HG03378 (cell line): ENCODE data around the gene PLPP7.

Source experiments
- ATAC-seq: cut with Tn5 transposase; IDR thresholded peaks from one replicate; pipeline ENCODE4 v1.9.1; 2021; ENCODE audit warnings: mild to moderate bottlenecking, moderate library complexity; ENCODE audit not compliant: unreplicated experiment

Gene PLPP7

DNA sequence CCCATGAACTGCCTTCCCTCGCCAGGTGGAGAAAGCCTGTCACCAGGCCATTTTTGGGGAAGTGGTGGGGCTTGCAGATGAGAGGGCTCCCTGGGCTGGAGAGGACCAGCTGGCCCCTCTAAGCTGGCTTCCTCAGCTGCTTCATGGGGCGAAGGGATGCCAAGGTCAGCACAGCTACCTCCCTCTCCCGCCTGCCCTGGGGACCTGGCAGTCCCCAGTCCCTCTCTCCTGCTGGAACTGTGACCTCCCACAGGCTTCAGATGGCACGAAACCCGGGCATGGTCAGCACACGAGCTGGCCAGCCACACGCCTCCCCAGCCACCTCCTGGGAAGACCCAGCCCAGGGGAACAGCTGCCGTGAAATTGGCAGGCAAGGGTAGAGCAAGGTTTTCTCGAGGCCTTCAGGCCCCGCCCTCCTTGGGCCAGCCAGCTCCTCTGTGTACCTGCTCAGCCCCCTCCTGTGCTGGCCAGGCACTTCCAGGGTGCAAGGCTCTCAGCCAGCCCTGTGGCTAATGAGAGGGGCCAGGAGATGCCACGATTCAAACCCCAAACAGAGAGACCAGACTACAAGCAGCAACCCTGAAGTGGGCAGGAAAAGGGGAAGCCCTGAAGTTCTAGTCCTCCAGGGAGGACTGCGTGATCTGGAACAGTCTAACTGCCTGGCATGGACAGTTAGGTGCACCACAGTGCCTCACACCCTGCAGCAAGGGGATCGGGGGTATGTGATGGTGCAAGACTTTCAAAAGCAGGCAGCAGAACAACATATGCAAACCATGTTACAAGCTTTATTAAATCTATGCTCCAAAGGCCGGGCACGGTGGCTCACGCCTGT, 12.9 kb downstream of the PLPP7 start:
- no peak for ATAC-seq

DNA sequence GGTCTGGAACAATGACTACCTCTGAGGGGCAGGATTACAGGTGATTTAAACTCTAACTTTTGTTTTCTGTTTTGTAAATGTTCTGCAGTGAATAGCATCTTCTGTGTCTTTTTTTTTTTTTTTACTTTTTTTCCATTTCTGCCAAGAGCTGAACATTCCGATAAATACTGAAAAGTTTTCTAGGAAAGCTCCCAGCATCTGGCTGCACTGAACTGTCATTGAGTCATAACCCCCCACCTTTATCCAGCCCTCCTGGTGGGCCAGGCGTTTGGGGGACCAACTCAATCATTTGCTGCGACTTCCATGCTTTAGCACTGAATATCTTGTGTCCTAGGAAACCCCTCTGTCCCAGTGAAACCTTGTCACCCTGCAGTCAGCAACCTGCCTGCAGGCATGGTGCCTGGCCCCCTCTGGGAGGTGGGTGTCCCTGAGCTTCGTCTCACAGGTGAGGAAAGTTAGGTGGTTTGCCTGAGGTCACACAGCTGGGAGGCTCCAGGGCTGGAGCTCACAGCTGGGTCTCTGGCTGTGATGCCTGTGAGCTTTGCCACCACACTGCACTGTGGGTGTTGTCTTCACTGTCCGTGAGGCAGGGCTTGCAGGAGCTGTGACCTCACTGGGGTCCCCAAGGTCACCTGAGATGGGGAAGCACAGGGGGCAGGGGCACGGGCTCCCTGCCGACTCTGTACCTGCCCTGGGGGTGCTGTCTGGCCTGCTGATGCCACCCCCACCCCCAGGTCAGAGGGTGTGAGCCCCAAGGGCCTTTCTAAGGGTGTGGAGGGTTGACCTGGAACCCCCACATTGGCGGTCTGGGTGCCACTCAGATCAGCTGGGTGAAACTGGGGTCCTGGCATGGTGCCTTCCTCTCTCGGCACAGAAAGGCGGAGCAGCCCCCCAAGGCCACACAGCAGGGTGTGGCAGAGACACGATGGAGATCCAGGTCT, 14.1 kb downstream of the PLPP7 start:
- no peak for ATAC-seq

DNA sequence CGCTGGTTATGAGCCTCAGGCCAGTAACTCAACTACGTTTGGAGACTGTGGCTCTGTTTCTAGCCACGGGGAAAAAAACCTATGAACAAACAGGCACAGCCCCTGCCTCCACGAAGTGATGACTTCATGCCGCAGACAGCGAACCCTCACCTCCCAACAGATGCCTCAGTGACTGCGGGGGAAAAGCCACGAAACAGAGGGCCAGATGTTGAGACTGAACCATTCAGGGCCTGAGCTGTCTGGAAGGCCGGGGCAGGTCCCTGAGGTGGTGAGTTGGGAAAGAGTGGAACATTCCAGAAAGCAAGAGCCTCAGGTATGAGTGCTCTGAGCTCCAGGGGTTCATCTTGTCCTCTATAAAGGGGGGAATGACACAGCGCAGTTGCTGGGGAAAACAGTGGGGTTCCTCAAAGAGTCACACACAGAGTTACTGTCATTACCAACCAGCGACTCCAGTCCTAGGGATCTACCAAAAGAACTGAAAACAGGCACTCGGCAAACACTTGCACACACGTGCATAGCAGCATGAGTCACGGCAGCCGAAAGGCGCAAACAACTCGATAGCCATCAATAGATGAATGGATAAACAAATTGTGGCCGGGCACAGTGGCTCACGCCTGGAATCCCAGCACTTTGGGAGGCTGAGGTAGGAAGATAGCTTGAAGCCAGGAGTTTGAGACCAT, 15.3 kb downstream of the PLPP7 start:
- no peak for ATAC-seq

DNA sequence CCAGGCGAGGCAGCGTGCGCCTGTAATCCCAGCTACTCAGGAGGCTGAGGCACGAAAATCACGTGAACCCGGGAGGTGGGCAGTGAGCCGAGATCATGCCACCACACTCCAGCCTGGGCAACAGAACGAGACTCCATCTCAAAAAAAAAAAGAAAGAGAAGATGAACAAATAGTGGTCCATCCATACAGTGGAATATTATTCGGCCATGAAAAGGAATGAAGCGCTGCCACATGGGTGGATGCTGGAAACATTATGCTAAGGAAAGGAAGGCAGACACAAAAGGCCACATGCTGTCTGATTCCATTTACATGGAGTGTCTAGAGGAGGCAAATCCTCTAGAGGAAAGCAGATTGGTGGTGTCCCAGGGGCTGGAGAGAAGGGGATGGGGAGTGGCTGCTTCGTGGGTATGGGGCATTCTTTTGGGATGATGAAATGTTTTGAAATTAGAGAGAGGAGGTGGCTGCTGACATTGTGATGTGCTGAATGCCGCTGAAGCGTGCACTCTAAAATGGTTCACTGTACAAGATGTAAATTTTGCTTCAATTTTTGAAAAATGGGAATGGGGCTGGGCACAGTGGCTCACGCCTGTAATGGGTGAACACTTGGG, 17.0 kb downstream of the PLPP7 start:
- ATAC-seq: no peak

DNA sequence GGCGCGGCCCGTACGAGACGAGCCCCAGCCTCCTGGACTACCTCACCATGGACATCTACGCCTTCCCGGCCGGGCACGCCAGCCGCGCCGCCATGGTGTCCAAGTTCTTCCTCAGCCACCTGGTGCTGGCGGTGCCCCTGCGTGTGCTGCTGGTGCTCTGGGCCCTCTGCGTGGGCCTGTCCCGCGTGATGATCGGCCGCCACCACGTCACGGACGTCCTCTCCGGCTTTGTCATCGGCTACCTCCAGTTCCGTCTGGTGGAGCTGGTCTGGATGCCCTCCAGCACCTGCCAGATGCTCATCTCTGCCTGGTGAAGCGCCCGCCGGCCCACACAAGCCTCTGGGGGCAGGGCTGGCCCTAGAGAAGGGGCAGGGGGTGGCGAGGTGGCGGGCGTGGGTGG, 18.5 kb downstream of the PLPP7 start:
- no peak for ATAC-seq

DNA sequence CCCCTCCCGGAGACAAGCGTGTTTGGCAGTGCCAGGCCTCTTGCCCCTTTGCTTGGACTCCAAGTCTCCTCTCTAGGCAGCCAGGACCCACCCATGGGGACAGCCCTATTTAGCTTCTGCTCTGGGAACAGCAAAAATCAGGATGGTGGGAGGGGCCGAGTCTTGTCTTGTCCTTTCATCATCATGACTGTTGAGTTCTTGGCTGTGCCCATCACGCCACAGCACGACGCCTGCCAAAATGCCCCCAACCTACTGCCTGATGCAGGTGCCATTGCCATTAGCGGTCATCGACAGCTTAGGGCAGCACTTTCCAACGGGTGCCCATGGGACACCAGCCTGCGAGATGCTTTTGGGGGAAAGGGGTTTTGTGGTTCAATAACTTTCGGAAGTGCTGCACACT, 18.9 kb downstream of the PLPP7 start:
- no peak for ATAC-seq

DNA sequence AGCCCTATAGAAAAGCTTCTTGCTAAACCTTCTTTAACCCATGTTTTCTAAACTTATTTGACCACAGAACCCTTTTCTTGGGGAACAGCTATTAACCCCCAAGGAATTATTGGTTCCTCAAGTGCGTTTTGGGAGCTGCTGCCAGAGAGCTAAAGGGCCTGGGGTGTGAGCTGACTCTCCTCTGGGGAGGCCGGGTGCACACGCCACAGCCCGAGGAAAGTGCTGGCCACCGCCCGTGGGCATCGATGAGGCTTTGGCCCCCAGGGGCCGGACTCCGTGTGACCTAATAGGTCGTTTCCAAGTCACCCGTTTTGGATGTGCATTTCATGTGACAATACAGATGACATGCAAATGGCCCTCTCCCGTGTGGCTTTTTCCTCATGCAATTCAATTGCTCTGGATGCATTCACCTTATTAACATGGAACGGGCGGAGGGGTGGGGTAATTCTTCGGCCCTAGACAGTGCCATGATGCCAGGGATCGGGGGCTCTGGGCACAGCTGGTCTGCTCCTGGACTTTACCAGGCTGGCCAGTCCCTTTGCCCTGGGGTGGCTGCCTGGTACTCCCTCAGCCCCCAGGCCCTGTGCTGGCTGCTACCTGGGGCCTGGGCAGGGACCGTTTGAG, 19.5 kb downstream of the PLPP7 start:
- no peak for ATAC-seq

DNA sequence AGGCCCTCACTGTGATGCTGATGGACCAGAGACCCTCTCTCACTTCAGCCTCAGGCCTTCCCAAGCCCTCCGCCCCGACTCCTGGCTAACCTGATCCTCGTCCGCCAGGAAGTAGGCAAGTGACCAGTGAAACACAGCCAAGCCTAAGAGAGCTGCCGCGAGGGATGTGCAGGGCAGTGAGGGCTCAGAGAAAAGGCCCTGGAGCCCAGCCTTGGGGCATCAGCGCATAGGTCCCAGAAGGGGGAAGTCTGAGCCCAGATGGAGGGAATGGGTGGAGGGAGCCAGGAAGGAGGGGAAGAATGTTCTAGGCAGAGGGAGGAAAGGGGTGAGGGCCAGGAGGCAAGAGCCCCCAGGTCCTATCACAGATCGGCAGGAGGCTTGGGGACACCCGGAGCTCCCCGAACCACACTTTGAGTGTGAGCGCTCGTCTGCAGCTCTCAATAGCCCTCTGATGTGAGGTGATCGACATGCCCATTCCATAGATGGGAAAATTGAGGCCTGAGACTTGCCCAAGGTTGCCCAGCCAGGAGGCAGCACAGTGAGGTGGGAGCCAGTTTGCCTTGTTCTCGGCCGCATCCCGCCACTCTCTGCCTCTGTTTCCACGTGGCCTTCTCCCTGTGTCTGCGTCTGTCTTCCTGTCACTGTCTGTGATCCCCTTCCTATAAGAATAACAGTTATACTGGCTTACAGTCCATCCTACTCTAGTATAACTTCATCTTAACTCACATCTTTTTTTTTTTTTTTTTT, 20.2 kb downstream of the PLPP7 start:
- ATAC-seq: no peak

DNA sequence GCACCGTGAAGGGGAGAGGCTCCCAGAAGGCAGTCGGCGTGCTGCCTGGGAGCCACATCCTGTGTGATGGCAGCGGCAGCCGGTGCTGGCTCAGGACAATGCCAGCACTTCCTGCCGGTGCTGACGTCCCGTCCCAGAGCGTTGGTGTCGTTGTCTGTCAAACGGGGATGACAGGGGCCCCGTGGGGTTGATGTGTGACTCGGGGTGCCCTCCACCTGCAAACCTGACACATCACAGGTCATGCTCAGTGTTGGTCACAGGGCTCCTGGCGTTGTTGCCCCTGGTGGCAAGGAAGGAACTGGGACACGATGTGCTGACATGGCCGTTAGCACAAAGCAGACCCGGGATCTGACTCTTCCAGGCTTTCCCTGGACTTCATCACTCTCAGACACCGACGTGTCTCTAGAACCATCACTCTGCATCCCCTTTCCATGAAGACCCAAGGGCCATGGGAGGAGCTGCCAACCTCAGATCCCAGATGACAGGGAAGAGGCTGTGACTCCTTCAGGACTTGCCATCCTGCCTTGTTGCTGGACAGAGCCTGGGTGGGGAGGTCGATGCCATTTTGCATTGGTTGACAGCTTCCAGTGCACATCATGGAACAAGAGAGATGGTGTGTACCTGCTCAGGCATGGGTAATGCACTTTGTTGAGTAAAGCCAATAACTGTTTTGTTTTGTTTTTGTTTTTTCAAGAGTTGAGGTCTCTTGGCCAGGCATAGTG, 21.5 kb downstream of the PLPP7 start:
- ATAC-seq: no peak

DNA sequence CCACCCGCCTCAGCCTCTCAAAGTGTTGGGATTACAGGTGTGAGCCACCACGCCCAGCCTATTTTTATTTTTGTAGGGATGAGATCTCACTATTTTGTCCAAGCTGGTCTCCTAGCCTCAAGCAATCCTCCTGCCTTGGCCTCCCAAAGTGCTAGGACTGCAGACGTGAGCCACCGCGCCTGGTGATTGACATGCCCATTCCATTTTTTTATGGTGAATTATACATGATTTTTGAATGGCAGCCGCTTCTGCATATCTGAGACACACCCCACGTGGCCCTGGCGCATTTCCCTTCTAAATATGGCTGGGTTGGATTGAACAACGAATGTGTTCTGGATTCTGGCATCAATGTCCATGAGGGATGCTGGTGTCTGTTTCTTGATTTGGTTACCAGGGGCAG, 22.7 kb downstream of the PLPP7 start:
- no peak for ATAC-seq

DNA sequence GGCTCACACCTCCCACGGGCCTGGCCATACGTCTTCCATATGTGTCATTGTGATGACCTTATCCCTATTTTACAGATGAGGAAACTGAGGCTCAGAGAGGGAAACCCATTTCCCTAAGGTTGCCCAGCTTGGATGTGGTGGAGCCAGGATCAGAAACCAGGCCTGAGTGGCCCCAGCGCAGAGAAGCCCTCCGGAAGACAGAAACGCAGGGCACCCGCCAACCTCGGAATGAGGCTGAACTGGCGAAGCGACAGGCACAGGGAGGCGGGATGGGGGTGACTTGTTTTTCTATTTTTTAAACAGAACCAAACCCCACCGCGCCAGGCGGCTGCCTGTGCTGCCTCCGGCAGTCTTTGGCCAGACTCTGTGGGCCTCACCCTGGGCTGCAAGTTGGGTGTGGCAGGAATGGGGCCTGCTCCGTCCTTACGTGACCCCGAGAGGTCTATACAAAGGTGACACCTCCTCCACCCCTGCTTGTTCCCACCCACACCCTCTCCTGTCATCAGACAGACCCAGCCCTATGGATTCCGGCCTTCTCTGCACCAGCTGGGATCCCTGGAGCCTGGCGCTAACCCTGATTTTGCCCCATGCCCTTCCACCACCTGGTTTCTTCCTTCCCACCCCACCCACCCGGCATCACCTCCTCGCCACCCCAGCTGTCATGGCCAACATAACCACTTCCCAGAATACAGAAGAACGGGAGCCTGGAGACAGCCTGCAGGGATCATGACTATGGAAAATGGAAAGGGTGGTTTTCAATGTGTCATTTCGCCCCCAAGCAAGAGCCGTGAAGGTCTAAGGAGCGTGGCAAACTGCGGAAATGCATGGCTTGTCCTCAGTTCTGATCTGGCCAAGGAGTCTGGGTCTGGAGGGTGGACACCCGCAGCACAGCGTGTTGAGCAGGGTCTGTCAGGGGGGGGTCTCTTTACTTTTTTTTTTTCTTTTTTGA, 23.6 kb downstream of the PLPP7 start:
- no peak for ATAC-seq

DNA sequence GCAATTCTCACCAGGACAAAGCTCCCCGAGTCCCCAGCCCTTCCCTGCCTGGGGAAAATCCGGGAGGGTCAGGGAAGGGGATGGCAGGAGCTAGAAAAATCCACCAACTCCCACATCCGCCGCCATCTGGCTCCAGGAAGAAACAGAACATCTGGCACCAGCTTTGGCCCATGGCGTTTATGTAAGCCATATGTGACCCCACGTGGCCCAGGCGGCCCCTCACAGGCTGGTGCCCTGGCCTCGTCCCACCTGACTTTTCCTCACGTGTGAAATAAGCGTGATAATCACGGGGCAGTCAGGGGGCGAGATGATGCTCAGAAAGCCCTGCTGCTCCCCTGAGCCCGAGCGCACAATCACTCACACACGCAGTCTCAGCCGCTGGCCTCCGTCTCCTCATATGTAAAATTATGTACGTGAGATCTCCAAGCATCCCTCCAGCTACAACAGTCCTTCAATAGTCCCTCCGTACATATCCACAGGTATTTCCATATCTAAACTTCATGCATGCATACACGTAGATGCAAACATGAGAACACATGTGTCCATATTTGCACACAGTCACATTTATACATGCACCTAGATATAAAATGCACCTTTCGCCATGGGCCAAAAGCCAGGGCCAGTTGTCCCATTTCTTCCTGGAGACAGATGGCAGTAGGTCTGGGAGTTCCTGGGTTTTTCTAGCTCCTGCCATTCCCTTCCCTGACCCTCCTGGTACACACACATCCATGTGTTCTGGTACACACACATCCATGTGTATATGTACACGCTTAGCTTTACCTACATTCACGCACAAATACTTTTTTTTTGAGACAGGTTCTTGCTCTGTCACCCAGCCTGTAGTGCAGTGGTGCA, 28.9 kb downstream of the PLPP7 start:
- no peak for ATAC-seq

DNA sequence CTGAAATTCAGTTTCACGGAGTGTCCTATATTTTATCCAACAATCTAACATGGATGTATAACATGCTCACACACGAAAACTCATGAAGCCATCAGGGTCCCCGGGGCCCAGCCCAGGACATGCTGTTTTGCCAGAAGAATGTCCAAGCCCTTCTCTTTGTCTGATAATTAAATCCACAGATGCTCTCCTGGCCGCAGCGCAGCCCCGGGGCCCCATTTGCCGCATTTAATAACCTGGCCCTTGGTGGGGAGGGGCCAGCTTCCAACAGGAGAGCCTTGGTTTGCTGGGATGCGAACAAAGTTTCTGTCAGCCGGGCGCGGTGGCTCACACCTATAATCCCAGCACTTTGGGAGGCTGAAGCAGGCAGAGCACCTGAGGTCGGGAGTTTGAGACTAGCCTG, 30.0 kb downstream of the PLPP7 start:
- ATAC-seq: no peak

DNA sequence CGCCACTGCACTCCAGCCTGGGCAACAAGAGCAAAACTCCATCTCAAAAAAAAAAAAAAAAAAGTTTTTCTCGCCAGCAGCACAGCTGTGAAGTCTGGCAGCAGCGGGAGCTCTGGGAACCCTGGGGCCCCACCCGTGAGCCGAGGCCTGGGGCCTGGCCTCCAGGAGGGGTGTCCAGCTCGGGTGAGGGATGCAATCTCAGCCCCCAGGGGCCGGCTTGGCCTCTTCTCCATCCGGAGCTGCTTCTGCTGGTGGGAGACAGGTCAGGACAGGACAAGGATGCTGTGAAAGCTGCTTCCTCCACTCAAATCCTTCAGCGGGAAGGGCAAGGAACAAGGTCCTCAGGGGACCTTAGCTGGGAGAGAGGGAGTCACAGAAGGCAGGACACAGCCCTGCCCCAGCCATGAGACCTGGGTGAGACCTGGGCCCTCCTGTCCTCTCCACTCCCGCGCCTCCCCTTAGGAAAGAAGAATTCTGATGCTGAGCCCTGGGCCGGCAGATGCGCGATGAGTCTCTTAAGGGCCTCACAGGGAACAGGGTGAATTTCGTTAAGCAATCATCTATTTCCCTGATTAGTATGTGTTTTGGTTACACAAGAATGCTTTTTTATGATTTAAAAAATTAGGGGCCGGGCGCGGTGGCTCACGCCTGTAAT, 30.6 kb downstream of the PLPP7 start:
- no peak for ATAC-seq

DNA sequence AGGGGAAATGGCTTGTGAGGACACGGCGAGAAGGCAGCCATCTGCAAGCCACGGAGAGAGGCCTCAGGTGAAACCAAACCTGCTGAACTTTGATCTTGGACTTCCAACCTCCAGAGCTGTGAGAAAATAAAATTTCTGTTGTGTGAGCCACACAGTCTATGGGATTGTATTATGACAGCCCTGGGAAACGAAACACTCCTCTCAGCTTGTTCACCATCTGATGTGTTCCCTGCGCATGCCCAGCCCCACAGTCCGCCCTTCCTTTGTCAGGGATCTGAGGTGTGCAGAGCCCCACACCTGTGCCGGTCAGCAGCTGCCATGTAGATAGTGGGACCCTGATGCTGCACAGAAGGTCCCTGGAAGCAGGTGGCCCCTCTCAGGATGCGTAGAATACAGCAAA, 34.1 kb downstream of the PLPP7 start:
- ATAC-seq: no peak
